ENCODE results near the gene CCNL1.

CCNL1 gene

DNA sequence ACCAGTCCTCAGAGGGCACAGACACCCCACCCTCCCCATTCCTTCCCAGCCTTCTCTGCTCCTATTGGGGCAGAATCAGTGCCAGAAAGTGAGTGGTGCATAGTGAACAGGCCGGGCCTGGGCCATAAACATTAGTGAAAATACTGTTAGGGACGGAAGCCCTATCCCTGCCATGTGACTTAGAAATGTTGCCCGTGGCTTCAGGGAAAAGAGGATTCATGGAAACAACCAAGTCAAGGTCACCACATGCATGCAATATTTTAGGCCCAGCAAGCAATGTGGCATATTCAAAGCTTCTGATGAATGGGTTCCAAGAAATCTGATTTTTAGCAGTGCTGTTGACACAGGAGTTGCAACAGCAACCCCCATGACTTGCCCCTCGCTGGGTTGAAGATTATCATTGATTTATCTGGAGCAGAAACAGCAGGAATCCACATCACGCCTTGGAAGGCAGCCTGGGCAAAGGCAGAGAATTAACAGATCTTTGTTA is 52.3 kb downstream of the CCNL1 start:
- TF ChIP-seq ZNF70 (CRISPR knock-in tag; IDR thresholded peaks at IDR 0.05) (no peak), ZNF8 (CRISPR knock-in tag; IDR thresholded peaks at IDR 0.05) (no peak), GLIS3 (CRISPR knock-in tag; IDR thresholded peaks at IDR 0.05) (no peak)
- TF ChIP-seq, protein P1, sequence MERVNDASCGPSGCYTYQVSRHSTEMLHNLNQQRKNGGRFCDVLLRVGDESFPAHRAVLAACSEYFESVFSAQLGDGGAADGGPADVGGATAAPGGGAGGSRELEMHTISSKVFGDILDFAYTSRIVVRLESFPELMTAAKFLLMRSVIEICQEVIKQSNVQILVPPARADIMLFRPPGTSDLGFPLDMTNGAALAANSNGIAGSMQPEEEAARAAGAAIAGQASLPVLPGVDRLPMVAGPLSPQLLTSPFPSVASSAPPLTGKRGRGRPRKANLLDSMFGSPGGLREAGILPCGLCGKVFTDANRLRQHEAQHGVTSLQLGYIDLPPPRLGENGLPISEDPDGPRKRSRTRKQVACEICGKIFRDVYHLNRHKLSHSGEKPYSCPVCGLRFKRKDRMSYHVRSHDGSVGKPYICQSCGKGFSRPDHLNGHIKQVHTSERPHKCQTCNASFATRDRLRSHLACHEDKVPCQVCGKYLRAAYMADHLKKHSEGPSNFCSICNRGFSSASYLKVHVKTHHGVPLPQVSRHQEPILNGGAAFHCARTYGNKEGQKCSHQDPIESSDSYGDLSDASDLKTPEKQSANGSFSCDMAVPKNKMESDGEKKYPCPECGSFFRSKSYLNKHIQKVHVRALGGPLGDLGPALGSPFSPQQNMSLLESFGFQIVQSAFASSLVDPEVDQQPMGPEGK (CRISPR knock-in tag; IDR thresholded peaks at IDR 0.05; ENCODE audit: borderline replicate concordance) = no peak
- ATAC-seq = no peak

DNA sequence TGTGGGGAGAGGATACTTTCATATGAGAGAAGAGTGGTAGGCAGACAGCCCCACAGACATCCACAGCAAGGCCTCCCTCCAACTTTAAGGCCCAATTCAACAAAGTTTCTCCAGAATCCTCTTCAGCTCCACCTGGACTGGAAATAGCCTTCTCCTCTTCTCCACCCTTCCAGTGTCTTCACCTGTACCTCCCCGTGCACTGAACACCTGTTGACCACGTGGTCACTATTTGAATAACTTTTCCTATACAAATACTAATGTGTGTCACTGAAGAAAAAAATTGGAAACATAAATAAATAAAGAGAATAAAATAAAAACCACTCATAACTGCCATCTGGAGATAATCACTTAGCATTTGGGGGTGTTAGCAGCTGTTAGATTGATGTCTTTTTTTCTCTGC is 52.9 kb downstream of the CCNL1 start:
- no peak for ATAC-seq
- TF ChIP-seq ZFP3 (CRISPR knock-in tag; IDR thresholded peaks at IDR 0.05) (no peak), ESRRG (CRISPR knock-in tag; IDR thresholded peaks at IDR 0.05) (no peak), ARNTL (CRISPR knock-in tag; IDR thresholded peaks at IDR 0.05; ENCODE audit: borderline replicate concordance, low read depth) (no peak), ZNF70 (CRISPR knock-in tag; IDR thresholded peaks at IDR 0.05) (no peak), TCF4 (CRISPR knock-in tag; IDR thresholded peaks at IDR 0.05; ENCODE audit: borderline replicate concordance) (no peak)
- TF ChIP-seq, protein P2, sequence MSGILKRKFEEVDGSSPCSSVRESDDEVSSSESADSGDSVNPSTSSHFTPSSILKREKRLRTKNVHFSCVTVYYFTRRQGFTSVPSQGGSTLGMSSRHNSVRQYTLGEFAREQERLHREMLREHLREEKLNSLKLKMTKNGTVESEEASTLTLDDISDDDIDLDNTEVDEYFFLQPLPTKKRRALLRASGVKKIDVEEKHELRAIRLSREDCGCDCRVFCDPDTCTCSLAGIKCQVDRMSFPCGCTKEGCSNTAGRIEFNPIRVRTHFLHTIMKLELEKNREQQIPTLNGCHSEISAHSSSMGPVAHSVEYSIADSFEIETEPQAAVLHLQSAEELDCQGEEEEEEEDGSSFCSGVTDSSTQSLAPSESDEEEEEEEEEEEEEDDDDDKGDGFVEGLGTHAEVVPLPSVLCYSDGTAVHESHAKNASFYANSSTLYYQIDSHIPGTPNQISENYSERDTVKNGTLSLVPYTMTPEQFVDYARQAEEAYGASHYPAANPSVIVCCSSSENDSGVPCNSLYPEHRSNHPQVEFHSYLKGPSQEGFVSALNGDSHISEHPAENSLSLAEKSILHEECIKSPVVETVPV (CRISPR knock-in tag; IDR thresholded peaks at IDR 0.05) = no peak
- TF ChIP-seq, protein P3, sequence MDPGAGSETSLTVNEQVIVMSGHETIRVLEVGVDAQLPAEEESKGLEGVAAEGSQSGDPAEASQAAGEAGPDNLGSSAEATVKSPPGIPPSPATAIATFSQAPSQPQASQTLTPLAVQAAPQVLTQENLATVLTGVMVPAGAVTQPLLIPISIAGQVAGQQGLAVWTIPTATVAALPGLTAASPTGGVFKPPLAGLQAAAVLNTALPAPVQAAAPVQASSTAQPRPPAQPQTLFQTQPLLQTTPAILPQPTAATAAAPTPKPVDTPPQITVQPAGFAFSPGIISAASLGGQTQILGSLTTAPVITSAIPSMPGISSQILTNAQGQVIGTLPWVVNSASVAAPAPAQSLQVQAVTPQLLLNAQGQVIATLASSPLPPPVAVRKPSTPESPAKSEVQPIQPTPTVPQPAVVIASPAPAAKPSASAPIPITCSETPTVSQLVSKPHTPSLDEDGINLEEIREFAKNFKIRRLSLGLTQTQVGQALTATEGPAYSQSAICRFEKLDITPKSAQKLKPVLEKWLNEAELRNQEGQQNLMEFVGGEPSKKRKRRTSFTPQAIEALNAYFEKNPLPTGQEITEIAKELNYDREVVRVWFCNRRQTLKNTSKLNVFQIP (CRISPR knock-in tag; IDR thresholded peaks at IDR 0.05; ENCODE audit: borderline replicate concordance, low read depth) = no peak

DNA sequence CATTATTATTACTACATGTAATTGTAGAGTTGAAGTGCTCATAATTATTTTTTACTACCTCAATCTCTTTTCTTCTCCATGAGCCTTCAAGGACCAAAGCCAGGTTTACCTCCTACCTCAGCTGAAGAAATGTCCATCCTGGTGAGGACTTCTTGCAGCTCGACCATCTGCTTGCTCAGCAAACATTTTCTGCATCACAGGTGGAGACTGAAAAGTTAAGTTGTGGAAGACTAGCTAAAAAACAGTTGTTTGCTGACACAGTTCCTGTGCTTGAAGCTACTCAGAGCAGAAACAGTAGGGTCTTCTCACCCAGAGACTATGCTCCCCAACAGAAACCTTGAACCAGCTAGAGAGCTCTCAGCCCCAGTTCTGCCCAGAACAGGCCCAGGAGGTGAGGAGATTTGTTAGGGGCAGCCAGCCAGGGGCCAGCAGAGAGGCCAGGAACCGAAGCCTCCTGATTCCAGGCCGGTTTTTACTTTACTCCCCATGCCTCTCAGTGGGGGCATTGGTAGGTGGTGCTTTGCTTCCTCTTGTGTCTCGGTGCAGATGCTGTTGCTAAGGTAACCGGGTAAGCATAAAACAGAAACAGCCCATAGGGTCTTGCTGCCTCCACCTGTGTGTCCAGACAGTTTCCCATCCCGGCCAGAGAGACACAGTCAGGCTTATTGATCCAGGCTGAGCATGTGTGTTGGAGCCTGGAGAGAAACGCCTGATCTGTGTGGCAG is 54.9 kb downstream of the CCNL1 start:
- no peak; the same call in 1 of the 3 replicates for ATAC-seq
- TF ChIP-seq, protein P3 (CRISPR knock-in tag; IDR thresholded peaks at IDR 0.05; ENCODE audit: borderline replicate concordance, low read depth) = no peak
- TF ChIP-seq BACH2 (CRISPR knock-in tag; IDR thresholded peaks at IDR 0.05; ENCODE audit: borderline replicate concordance) (no peak), ZNF8 (CRISPR knock-in tag; IDR thresholded peaks at IDR 0.05) (no peak), RARB (CRISPR knock-in tag; IDR thresholded peaks at IDR 0.05) (no peak), SNAI2 (CRISPR knock-in tag; IDR thresholded peaks at IDR 0.05) (no peak), TCF4 (CRISPR knock-in tag; IDR thresholded peaks at IDR 0.05; ENCODE audit: borderline replicate concordance) (no peak), ZNF565 (CRISPR knock-in tag; conservative IDR thresholded peaks at IDR 0.05; ENCODE audit: low read depth) (no peak)
- TF ChIP-seq, protein P2 (CRISPR knock-in tag; IDR thresholded peaks at IDR 0.05) = no peak
- TF ChIP-seq, protein P1 (CRISPR knock-in tag; IDR thresholded peaks at IDR 0.05; ENCODE audit: borderline replicate concordance) = no peak

DNA sequence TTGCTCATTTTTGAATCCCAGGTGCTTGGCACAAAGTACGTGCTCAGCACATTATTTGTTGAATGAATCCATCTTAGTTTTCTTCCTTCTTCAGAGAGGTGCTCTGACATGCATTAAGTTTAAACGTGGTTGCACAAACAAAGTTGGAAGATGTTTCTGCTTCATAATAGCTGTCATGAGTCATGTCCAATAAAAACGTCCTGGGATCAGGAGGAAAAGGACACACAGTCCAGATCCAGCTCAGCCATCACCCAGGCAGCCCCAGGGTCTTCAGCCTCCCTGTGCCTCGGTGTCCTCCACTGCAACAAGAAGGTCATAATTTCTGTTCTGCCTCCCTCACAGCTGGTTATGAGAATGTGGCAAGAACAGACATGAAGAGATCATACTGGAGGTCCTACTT is 55.4 kb downstream of the CCNL1 start:
- no peak for ATAC-seq
- TF ChIP-seq ARNTL (CRISPR knock-in tag; IDR thresholded peaks at IDR 0.05; ENCODE audit: borderline replicate concordance, low read depth) (no peak), ZNF565 (CRISPR knock-in tag; conservative IDR thresholded peaks at IDR 0.05; ENCODE audit: low read depth) (no peak), ZNF8 (CRISPR knock-in tag; IDR thresholded peaks at IDR 0.05) (no peak), CSDC2 (CRISPR knock-in tag; IDR thresholded peaks at IDR 0.05) (no peak), TOX (CRISPR knock-in tag; IDR thresholded peaks at IDR 0.05; ENCODE audit: borderline replicate concordance) (no peak), OSR1 (CRISPR knock-in tag; IDR thresholded peaks at IDR 0.05) (no peak), ZFP30 (CRISPR knock-in tag; IDR thresholded peaks at IDR 0.05) (no peak), PPARA (CRISPR knock-in tag; IDR thresholded peaks at IDR 0.05; ENCODE audit: borderline replicate concordance) (no peak), ESRRG (CRISPR knock-in tag; IDR thresholded peaks at IDR 0.05) (no peak), SNAI2 (CRISPR knock-in tag; IDR thresholded peaks at IDR 0.05) (no peak), RARB (CRISPR knock-in tag; IDR thresholded peaks at IDR 0.05) (no peak), GLIS3 (CRISPR knock-in tag; IDR thresholded peaks at IDR 0.05) (no peak), ZFP3 (CRISPR knock-in tag; IDR thresholded peaks at IDR 0.05) (no peak), TCF4 (CRISPR knock-in tag; IDR thresholded peaks at IDR 0.05; ENCODE audit: borderline replicate concordance) (no peak)
- TF ChIP-seq, protein P3 (CRISPR knock-in tag; IDR thresholded peaks at IDR 0.05; ENCODE audit: borderline replicate concordance, low read depth) = no peak
- TF ChIP-seq, protein P4, sequence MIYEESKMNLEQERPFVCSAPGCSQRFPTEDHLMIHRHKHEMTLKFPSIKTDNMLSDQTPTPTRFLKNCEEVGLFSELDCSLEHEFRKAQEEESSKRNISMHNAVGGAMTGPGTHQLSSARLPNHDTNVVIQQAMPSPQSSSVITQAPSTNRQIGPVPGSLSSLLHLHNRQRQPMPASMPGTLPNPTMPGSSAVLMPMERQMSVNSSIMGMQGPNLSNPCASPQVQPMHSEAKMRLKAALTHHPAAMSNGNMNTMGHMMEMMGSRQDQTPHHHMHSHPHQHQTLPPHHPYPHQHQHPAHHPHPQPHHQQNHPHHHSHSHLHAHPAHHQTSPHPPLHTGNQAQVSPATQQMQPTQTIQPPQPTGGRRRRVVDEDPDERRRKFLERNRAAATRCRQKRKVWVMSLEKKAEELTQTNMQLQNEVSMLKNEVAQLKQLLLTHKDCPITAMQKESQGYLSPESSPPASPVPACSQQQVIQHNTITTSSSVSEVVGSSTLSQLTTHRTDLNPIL (CRISPR knock-in tag; IDR thresholded peaks at IDR 0.05; ENCODE audit: low read depth) = no peak
